SK-N-SH (cell line): Measurements from ENCODE around the gene TBCEL. TPM values are rescaled to one million over a fixed set of nuclear protein-coding genes. Genes with fewer than 3 reads are reported as not detected.

Source experiments
- CTCF ChIA-PET: fragments of 300-600, 350-600 bp; formaldehyde crosslinking; extraction: SDS; loops from one replicate; lab custom pipeline; 2021; lab: Yijun Ruan, JAX
- POLR2A ChIA-PET: fragments of 350-600 bp; sonication (Branson Sonifier 250); formaldehyde crosslinking; extraction: SDS; loops from one replicate; lab custom pipeline; 2020; ENCODE audit warnings: antibody characterized with exemption, inconsistent platforms; lab: Yijun Ruan, JAX
- DNase-seq: peaks from one replicate; pipeline ENCODE4 v3.0.0; 2012
- H2AFZ ChIP-seq: fragments of 200-600 bp; sonication (generic); 2 replicates; pipeline ENCODE4 v1.8.1; 2016; ENCODE audit warnings: antibody characterized with exemption, mild to moderate bottlenecking, low read depth
- H3F3A ChIP-seq: fragments of 200-600 bp; sonication (generic); replicated peaks from 2 replicates; pipeline ENCODE3; 2016; ENCODE audit warnings: antibody characterized with exemption, mild to moderate bottlenecking; ENCODE audit not compliant: insufficient read depth
- H3K27ac ChIP-seq, 2 experiments: fragments of 200-500 bp in 1 of 2; fragments of 200-600 bp in 1 of 2; sonication (Bioruptor generic) in 1 of 2; sonication (generic), shearing (Covaris generic) in 1 of 2; 2 replicates each; pipeline versions ENCODE4 v1.5.1 to v1.6.1; 2014 to 2016; ENCODE audit warnings: low read depth in 2 of 2, inconsistent platforms in 1 of 2, low read length in 1 of 2, mild to moderate bottlenecking in 1 of 2, mixed read lengths in 1 of 2
- H3K27me3 ChIP-seq: fragments of 200-600 bp; sonication (generic), shearing (Covaris generic); 2 replicates; pipeline ENCODE4 v1.6.1; 2016; ENCODE audit warnings: mixed run types; ENCODE audit not compliant: insufficient read depth
- H3K36me3 ChIP-seq, 2 experiments: fragments of 200-500 bp in 1 of 2; fragments of 200-600 bp in 1 of 2; sonication (Bioruptor generic) in 1 of 2; sonication (generic) in 1 of 2; replicated peaks in 1 of 2; 2 replicates each; pipeline versions ENCODE3 to v1.5.1; 2014 to 2016; ENCODE audit warnings: low read length in 1 of 2, mild to moderate bottlenecking in 1 of 2; ENCODE audit not compliant: insufficient read depth in 2 of 2, control insufficient read depth in 1 of 2
- H3K4me1 ChIP-seq, 2 experiments: fragments of 200-500 bp in 1 of 2; fragments of 200-600 bp in 1 of 2; sonication (Bioruptor generic) in 1 of 2; sonication (generic), shearing (Covaris generic) in 1 of 2; 2 replicates each; pipeline versions ENCODE4 v1.5.1 to v1.6.1; 2014 to 2016; ENCODE audit warnings: low read depth in 1 of 2, low read length in 1 of 2, mixed run types in 1 of 2; ENCODE audit not compliant: insufficient read depth in 2 of 2, control insufficient read depth in 1 of 2
- H3K4me2 ChIP-seq: fragments of 200-600 bp; sonication (generic), shearing (Covaris generic); 2 replicates; pipeline ENCODE4 v1.6.1; 2017; ENCODE audit warnings: mixed run types
- H3K4me3 ChIP-seq, 2 experiments: fragments of 200-500 bp in 1 of 2; fragments of 200-600 bp in 1 of 2; sonication (Bioruptor generic) in 1 of 2; sonication (generic), shearing (Covaris generic) in 1 of 2; 2 replicates each; pipeline versions ENCODE4 v1.5.1 to v1.8.1; 2014 to 2016; ENCODE audit warnings: low read depth in 2 of 2, inconsistent platforms in 1 of 2, low read length in 1 of 2, mild to moderate bottlenecking in 1 of 2, mixed read lengths in 1 of 2, moderate library complexity in 1 of 2
- H3K79me2 ChIP-seq: fragments of 200-600 bp; sonication (generic); 2 replicates; pipeline ENCODE4 v1.8.1; 2017; ENCODE audit warnings: mild to moderate bottlenecking; ENCODE audit not compliant: insufficient read depth
- H3K9ac ChIP-seq: fragments of 200-600 bp; sonication (generic); 2 replicates; pipeline ENCODE4 v1.6.1; 2017; ENCODE audit warnings: mixed run types
- H3K9me2 ChIP-seq: fragments of 200-600 bp; sonication (generic); 2 replicates; pipeline ENCODE4 v1.6.1; 2017; ENCODE audit warnings: mixed run types
- H3K9me3 ChIP-seq: fragments of 200-600 bp; sonication (generic); 2 replicates; pipeline ENCODE4 v1.6.1; 2017; ENCODE audit warnings: mixed run types, mild to moderate bottlenecking, moderate library complexity
- H4K20me1 ChIP-seq: fragments of 200-600 bp; sonication (generic); 2 replicates; pipeline ENCODE4 v1.6.1; 2017; ENCODE audit warnings: mild to moderate bottlenecking, mixed run types; ENCODE audit not compliant: insufficient read depth
- CHD2 ChIP-seq: fragments of 150-350 bp; IDR thresholded peaks from 2 replicates; pipeline ENCODE4 v1.6.1; 2018; ENCODE audit warnings: low read length; ENCODE audit not compliant: partially characterized antibody
- IRF3 ChIP-seq: fragments of 150-350 bp; IDR thresholded peaks from 2 replicates; pipeline ENCODE4 v1.6.1; 2016; ENCODE audit warnings: mild to moderate bottlenecking, low read depth, low read length
- NFIC ChIP-seq: IDR thresholded peaks from 2 replicates; pipeline ENCODE4 v1.4.0; 2012; ENCODE audit warnings: borderline replicate concordance
- RCOR1 ChIP-seq: fragments of 150-350 bp; IDR thresholded peaks from 2 replicates; pipeline ENCODE4 v1.6.1; 2017; ENCODE audit warnings: antibody characterized with exemption, low read length
- WGBS: methylation state at CpG from one replicate; pipeline ENCODE4 v1.1.6; 2017; ENCODE audit warnings: low lambda C conversion rate; 5-methylcytosine and 5-hydroxymethylcytosine counted together
- polyA plus RNA-seq, 3 experiments: library from polyadenylated mRNA; depleted of rRNA; stranded (reverse); fragments of >200 nt; gene quantifications; 2 replicates each; pipeline ENCODE4 v1.2.3, GENCODE V29; 2012
- TF ChIP-seq, protein P1 (sequence below): IDR thresholded peaks from 2 replicates; pipeline ENCODE4 v1.6.1; 2012; ENCODE audit warnings: mild to moderate bottlenecking, low read depth, low read length, moderate library complexity

The TBCEL gene
- polyA plus RNA-seq, 1 of the 3 experiments (the other 2 are of a cell fraction): 5.9 TPM

DNA sequence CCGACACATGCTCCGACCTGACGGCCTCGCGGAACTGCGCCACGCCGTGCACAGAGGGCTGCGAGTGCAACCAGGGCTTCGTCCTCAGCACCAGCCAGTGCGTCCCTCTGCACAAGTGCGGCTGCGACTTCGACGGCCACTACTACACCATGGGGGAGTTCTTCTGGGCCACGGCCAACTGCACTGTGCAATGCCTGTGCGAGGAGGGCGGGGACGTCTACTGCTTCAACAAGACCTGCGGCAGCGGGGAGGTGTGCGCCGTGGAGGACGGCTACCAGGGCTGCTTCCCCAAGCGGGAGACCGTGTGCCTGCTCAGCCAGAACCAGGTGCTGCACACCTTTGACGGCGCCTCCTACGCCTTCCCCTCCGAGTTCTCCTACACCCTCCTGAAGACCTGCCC is 103.9 kb downstream of the TBCEL start:
- Histone ChIP-seq H2AFZ (no peak overlapping the region), H3K9me3 (no peaks in the 10 kb centered on the region), H3K9me2 (no peaks in the 10 kb centered on the region), H3K4me3 (no peak overlapping the region), H3K9ac (no peak overlapping the region), H3K27ac (no peak overlapping the region), H3F3A (no peaks in the 10 kb centered on the region), H3K36me3 (no peaks in the 10 kb centered on the region), H3K4me2 (no peak overlapping the region), H3K79me2 (no peaks in the 10 kb centered on the region), H3K27me3 (no peaks in the 10 kb centered on the region), H4K20me1 (no peaks in the 10 kb centered on the region), H3K4me1 (no peaks in the 10 kb centered on the region; a peak in 1 of 4 replicates)
- POLR2A ChIA-PET: no interaction called here
- CTCF ChIA-PET: interaction anchor here (1.0 kb wide), 1 partner anchor 195 kb away, joined by 4 read pairs; no protein-coding TSS in a partner anchor
- DNase-seq: no peak
- TF ChIP-seq, protein P1, sequence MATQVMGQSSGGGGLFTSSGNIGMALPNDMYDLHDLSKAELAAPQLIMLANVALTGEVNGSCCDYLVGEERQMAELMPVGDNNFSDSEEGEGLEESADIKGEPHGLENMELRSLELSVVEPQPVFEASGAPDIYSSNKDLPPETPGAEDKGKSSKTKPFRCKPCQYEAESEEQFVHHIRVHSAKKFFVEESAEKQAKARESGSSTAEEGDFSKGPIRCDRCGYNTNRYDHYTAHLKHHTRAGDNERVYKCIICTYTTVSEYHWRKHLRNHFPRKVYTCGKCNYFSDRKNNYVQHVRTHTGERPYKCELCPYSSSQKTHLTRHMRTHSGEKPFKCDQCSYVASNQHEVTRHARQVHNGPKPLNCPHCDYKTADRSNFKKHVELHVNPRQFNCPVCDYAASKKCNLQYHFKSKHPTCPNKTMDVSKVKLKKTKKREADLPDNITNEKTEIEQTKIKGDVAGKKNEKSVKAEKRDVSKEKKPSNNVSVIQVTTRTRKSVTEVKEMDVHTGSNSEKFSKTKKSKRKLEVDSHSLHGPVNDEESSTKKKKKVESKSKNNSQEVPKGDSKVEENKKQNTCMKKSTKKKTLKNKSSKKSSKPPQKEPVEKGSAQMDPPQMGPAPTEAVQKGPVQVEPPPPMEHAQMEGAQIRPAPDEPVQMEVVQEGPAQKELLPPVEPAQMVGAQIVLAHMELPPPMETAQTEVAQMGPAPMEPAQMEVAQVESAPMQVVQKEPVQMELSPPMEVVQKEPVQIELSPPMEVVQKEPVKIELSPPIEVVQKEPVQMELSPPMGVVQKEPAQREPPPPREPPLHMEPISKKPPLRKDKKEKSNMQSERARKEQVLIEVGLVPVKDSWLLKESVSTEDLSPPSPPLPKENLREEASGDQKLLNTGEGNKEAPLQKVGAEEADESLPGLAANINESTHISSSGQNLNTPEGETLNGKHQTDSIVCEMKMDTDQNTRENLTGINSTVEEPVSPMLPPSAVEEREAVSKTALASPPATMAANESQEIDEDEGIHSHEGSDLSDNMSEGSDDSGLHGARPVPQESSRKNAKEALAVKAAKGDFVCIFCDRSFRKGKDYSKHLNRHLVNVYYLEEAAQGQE: no peak
- no peak for TF ChIP-seq RCOR1
- WGBS: 93% methylated on average over 30 of the region's 30 CpGs

DNA sequence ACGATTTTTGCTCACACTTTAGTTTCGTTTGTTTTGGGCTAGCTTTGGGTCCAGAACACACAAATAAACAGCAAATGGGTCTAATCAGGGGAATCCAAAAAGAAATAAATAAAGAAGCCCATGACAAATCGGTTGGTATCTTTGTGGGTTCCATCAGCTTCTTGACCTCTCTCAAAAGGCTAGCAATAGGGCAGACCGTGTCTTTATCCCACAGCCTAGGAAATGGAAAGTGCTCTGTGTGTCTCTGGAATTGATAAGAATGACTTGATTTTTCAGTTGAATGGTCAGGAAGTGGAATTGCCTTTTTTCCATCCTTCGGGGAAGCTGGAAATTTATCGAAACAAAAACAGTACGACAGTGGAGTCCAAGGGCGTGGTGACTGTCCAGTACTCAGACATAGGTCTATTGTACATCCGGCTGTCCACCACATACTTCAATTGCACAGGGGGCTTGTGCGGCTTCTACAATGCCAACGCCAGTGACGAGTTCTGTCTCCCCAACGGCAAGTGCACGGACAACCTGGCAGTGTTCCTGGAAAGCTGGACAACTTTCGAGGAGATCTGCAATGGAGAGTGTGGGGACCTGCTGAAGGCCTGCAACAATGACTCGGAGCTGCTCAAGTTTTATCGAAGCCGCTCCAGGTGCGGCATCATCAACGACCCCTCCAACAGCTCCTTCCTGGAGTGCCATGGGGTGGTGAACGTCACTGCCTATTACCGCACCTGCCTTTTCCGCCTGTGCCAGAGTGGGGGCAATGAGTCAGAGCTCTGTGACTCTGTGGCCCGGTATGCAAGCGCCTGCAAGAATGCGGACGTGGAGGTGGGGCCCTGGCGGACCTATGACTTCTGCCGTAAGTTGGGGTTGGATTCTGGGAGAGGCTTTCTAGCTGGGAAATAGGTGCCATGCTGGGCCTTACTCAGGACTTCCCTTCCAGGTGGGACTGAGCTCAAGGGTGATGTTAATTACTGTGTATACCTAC is 105.7 kb downstream of the TBCEL start:
- H3K79me2 ChIP-seq: no peaks in the 10 kb centered on the region
- no peak overlapping the region for H3K9ac ChIP-seq
- no peak for TF ChIP-seq CHD2
- no peak for TF ChIP-seq IRF3
- no peak for TF ChIP-seq NFIC
- TF ChIP-seq, all 33 proteins: peak for 0
- no peak for DNase-seq
- CTCF ChIA-PET: interaction anchor here (0.9 to 1.8 kb wide), 7 partner anchors 10 to 620 kb away, joined by 3 to 8 read pairs (median 4); no protein-coding TSS in a partner anchor
- WGBS: 71% methylated on average over 19 of the region's 29 CpGs
- H3K27me3 ChIP-seq: no peaks in the 10 kb centered on the region
- no peaks in the 10 kb centered on the region for H3F3A ChIP-seq
- no peak overlapping the region for H2AFZ ChIP-seq
- no peaks in the 10 kb centered on the region for H4K20me1 ChIP-seq
- H3K9me2 ChIP-seq: no peaks in the 10 kb centered on the region
- no peaks in the 10 kb centered on the region for H3K36me3 ChIP-seq
- H3K4me1 ChIP-seq: no peaks in the 10 kb centered on the region; a peak in 1 of 4 replicates
- H3K4me2 ChIP-seq: no peak overlapping the region
- no peaks in the 10 kb centered on the region for H3K9me3 ChIP-seq
- POLR2A ChIA-PET: no interaction called here
- H3K4me3 ChIP-seq: no peak overlapping the region
- no peak overlapping the region for H3K27ac ChIP-seq
